Loucy (cell line): Measurements from ENCODE around the gene AADAT.

Experiments used
- H2AFZ ChIP-seq: fragments of 200-600 bp; sonication (generic); 2 replicates; pipeline ENCODE4 v1.6.0; 2016; ENCODE audit warnings: antibody characterized with exemption, mild to moderate bottlenecking, low read length, moderate library complexity
- H3F3A ChIP-seq: fragments of 200-600 bp; 2 replicates; pipeline ENCODE4 v1.6.0; 2016; ENCODE audit warnings: antibody characterized with exemption, low read depth, mild to moderate bottlenecking
- H3K27me3 ChIP-seq: fragments of 200-600 bp; sonication (generic); 2 replicates; pipeline ENCODE4 v1.6.1; 2014; ENCODE audit warnings: low read length, mild to moderate bottlenecking; ENCODE audit not compliant: insufficient read depth, poor library complexity, severe bottlenecking
- H3K36me3 ChIP-seq: fragments of 200-600 bp; sonication (generic); 2 replicates; pipeline ENCODE4 v1.6.1; 2016; ENCODE audit warnings: low read length; ENCODE audit not compliant: insufficient read depth
- H3K4me1 ChIP-seq: fragments of 200-600 bp; sonication (generic); 2 replicates; pipeline ENCODE4 v1.5.1; 2014; ENCODE audit warnings: low read length, mild to moderate bottlenecking; ENCODE audit not compliant: insufficient read depth, poor library complexity, severe bottlenecking
- H3K4me2 ChIP-seq: fragments of 200-600 bp; sonication (generic); 2 replicates; pipeline ENCODE4 v1.6.0; 2014; ENCODE audit warnings: antibody characterized with exemption, low read length, low read depth, mild to moderate bottlenecking; ENCODE audit not compliant: poor library complexity, severe bottlenecking
- H3K4me3 ChIP-seq: fragments of 200-600 bp; sonication (generic); 2 replicates; pipeline ENCODE4 v1.5.1; 2014; ENCODE audit warnings: low read length, mild to moderate bottlenecking, mixed read lengths; ENCODE audit not compliant: poor library complexity, severe bottlenecking
- H3K79me2 ChIP-seq: fragments of 200-600 bp; sonication (generic); 2 replicates; pipeline ENCODE4 v1.6.1; 2014; ENCODE audit warnings: low read length; ENCODE audit not compliant: insufficient read depth
- H3K9ac ChIP-seq: fragments of 200-600 bp; sonication (generic); 2 replicates; pipeline ENCODE4 v1.6.0; 2014; ENCODE audit warnings: mild to moderate bottlenecking, low read depth, low read length, moderate library complexity; ENCODE audit not compliant: poor library complexity, severe bottlenecking
- H3K9me2 ChIP-seq: fragments of 200-600 bp; sonication (generic); replicated peaks from 2 replicates; pipeline ENCODE4 v1.6.1; 2016; ENCODE audit warnings: low read depth, low read length, mixed read lengths
- H3K9me3 ChIP-seq: fragments of 200-600 bp; sonication (generic); 2 replicates; pipeline ENCODE4 v1.6.1; 2014; ENCODE audit warnings: mild to moderate bottlenecking, antibody characterized with exemption, low read length, low read depth; ENCODE audit not compliant: insufficient read depth
- H4K20me1 ChIP-seq: fragments of 200-600 bp; sonication (generic); 2 replicates; pipeline ENCODE4 v1.6.0; 2014; ENCODE audit warnings: antibody characterized with exemption, low read length, mild to moderate bottlenecking; ENCODE audit not compliant: insufficient read depth, poor library complexity, severe bottlenecking
- EZH2phosphoT487 ChIP-seq: fragments of 200-600 bp; IDR thresholded peaks from 2 replicates; pipeline ENCODE4 v1.6.1; 2018; ENCODE audit warnings: antibody characterized with exemption, mild to moderate bottlenecking, moderate library complexity, borderline replicate concordance
- TF ChIP-seq, protein P1 (sequence below): fragments of 200-600 bp; sonication (generic); conservative IDR thresholded peaks from 2 replicates; pipeline ENCODE4 v1.5.1; 2014; ENCODE audit warnings: mild to moderate bottlenecking, antibody characterized with exemption, low read length

The AADAT gene

GRCh38 chr4:170068438-170069128 is 21.2 kb downstream of the AADAT start:
- Histone ChIP-seq H3K9me2 (no peaks in the 10 kb centered on the region), H3K4me3 (no peak overlapping the region), H3K79me2 (no peaks in the 10 kb centered on the region), H3F3A (no peaks in the 10 kb centered on the region), H3K27me3 (no peaks in the 10 kb centered on the region), H3K4me1 (no peaks in the 10 kb centered on the region), H4K20me1 (no peaks in the 10 kb centered on the region), H3K4me2 (no peak overlapping the region), H3K9ac (no peak overlapping the region), H3K9me3 (no peaks in the 10 kb centered on the region), H2AFZ (no peak overlapping the region), H3K36me3 (no peaks in the 10 kb centered on the region)
- TF ChIP-seq EZH2phosphoT487, result no peak
- TF ChIP-seq, protein P1, sequence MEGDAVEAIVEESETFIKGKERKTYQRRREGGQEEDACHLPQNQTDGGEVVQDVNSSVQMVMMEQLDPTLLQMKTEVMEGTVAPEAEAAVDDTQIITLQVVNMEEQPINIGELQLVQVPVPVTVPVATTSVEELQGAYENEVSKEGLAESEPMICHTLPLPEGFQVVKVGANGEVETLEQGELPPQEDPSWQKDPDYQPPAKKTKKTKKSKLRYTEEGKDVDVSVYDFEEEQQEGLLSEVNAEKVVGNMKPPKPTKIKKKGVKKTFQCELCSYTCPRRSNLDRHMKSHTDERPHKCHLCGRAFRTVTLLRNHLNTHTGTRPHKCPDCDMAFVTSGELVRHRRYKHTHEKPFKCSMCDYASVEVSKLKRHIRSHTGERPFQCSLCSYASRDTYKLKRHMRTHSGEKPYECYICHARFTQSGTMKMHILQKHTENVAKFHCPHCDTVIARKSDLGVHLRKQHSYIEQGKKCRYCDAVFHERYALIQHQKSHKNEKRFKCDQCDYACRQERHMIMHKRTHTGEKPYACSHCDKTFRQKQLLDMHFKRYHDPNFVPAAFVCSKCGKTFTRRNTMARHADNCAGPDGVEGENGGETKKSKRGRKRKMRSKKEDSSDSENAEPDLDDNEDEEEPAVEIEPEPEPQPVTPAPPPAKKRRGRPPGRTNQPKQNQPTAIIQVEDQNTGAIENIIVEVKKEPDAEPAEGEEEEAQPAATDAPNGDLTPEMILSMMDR, result no peak

- Histone ChIP-seq H3K9ac (no peak overlapping the region), H3K79me2 (no peaks in the 10 kb centered on the region), H3K9me2 (no peaks in the 10 kb centered on the region), H2AFZ (no peak overlapping the region), H3K9me3 (no peaks in the 10 kb centered on the region), H3K4me3 (no peak overlapping the region), H3K4me2 (no peak overlapping the region), H3K4me1 (no peaks in the 10 kb centered on the region), H3F3A (no peaks in the 10 kb centered on the region), H3K36me3 (no peaks in the 10 kb centered on the region), H3K27me3 (no peaks in the 10 kb centered on the region), H4K20me1 (no peaks in the 10 kb centered on the region)
- TF ChIP-seq EZH2phosphoT487, result no peak
- TF ChIP-seq, protein P1, result no peak
These were observed 30.3 kb downstream of the AADAT start for GRCh38 chr4:170059421-170059820.

DNA sequence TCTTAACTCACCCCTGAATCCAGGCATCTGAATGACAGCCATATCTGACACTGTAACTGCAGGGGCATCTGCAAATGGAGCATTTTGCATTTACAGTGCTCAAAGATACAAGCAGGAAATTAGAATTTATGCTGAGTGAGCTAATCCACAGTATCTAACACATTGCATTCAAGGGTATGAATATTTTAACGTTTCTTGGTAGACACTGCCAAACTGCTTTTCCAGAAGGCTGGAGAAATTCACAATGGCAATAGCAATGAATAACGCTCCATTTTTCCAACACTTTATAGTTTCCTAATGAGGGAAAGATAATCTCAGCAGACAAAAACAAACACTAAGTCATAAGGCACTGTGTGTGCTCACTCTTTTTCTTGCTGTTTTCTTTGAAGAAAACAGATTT is 30.9 kb downstream of the AADAT start:
- H3K27me3 ChIP-seq, result no peaks in the 10 kb centered on the region
- no peak overlapping the region for H2AFZ ChIP-seq
- no peaks in the 10 kb centered on the region for H3K9me2 ChIP-seq
- TF ChIP-seq, protein P1, result no peak
- TF ChIP-seq EZH2phosphoT487, result no peak
- H3K4me1 ChIP-seq, result no peaks in the 10 kb centered on the region
- no peaks in the 10 kb centered on the region for H3K9me3 ChIP-seq
- no peaks in the 10 kb centered on the region for H3F3A ChIP-seq
- no peaks in the 10 kb centered on the region for H3K79me2 ChIP-seq
- no peaks in the 10 kb centered on the region for H4K20me1 ChIP-seq
- H3K4me3 ChIP-seq, result no peak overlapping the region
- no peaks in the 10 kb centered on the region for H3K36me3 ChIP-seq
- no peak overlapping the region for H3K4me2 ChIP-seq
- no peak overlapping the region for H3K9ac ChIP-seq
